Calu3 (cell line): ENCODE data around the gene GLIS1. TPM values are rescaled to one million over a fixed set of nuclear protein-coding genes. Genes with fewer than 3 reads are reported as not detected.

Source experiments
- BruUV-seq: library from RNA; stranded (reverse); fragments of 400-500 nt; replicated peaks from 2 replicates; lab custom pipeline; 2021; lab: Mats Ljungman, UMichigan
- CTCF ChIA-PET: fragments of 300-600 bp; sonication (Branson Sonifier 250); formaldehyde crosslinking; loops from one replicate; lab custom pipeline; 2022; ENCODE audit warnings: antibody characterized with exemption; lab: Charles Lee
- DNase-seq: peaks from one replicate; pipeline ENCODE4 v3.0.0; 2022
- H3K27ac Mint-ChIP-seq: one replicate; pipeline ENCODE4 v1.8.0; 2022; ENCODE audit warnings: mixed read lengths; ENCODE audit not compliant: unreplicated experiment
- H3K27me3 Mint-ChIP-seq: one replicate; pipeline ENCODE4 v1.8.0; 2022; ENCODE audit warnings: mixed read lengths; ENCODE audit not compliant: unreplicated experiment
- H3K36me3 Mint-ChIP-seq: one replicate; pipeline ENCODE4 v1.8.0; 2022; ENCODE audit warnings: mild to moderate bottlenecking, moderate library complexity, mixed read lengths; ENCODE audit not compliant: insufficient read depth, unreplicated experiment
- H3K4me1 Mint-ChIP-seq: one replicate; pipeline ENCODE4 v1.8.0; 2022; ENCODE audit warnings: mild to moderate bottlenecking, low read depth, mixed read lengths; ENCODE audit not compliant: unreplicated experiment
- H3K4me3 Mint-ChIP-seq: one replicate; pipeline ENCODE4 v1.8.0; 2022; ENCODE audit warnings: mild to moderate bottlenecking, low read depth, moderate library complexity, mixed read lengths; ENCODE audit not compliant: unreplicated experiment
- H3K9me3 Mint-ChIP-seq: one replicate; pipeline ENCODE4 v1.8.0; 2022; ENCODE audit warnings: low read depth, mixed read lengths; ENCODE audit not compliant: unreplicated experiment
- intact Hi-C: fragments of 100-400 bp; cut with micrococcal nuclease; formaldehyde crosslinking; loops from one replicate; pipeline ENCODE4 v1.10.0; 2022; ENCODE audit not compliant: unreplicated experiment
- total RNA-seq: library from RNA; stranded (reverse); gene quantifications from 2 replicates; pipeline ENCODE4 v1.2.3, GENCODE V29; 2022
- TF ChIP-seq, protein P1 (sequence below): fragments of 200-600 bp; IDR thresholded peaks from one replicate; pipeline ENCODE4 v1.8.0; 2022; ENCODE audit warnings: antibody characterized with exemption; ENCODE audit not compliant: unreplicated experiment

Gene GLIS1
- total RNA-seq, 1 experiment from 2014 or later: not detected

DNA sequence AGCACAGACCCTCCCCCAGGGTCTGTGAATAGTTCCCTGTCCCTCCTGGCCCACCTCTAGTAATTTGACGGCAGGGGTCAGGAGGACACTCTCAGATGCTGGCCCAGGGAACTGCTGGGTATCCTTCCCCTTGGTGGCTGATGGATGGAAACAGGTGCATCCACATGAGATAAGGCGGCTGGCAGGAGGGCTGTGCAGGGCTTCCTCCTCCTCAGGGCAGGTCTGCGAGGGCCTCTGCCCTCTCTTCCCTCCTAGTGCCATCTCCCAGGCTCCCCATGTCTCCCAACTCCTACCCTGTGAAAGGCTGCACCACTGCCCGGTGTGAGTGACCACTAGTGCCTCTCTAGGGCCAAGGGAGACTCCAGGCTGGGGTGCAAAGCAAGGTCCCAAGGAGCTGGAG lies 123.9 kb downstream of the GLIS1 start:
- DNase-seq: no peak
- no peaks in the 10 kb centered on the region for H3K36me3 Mint-ChIP-seq
- TF ChIP-seq, protein P1, sequence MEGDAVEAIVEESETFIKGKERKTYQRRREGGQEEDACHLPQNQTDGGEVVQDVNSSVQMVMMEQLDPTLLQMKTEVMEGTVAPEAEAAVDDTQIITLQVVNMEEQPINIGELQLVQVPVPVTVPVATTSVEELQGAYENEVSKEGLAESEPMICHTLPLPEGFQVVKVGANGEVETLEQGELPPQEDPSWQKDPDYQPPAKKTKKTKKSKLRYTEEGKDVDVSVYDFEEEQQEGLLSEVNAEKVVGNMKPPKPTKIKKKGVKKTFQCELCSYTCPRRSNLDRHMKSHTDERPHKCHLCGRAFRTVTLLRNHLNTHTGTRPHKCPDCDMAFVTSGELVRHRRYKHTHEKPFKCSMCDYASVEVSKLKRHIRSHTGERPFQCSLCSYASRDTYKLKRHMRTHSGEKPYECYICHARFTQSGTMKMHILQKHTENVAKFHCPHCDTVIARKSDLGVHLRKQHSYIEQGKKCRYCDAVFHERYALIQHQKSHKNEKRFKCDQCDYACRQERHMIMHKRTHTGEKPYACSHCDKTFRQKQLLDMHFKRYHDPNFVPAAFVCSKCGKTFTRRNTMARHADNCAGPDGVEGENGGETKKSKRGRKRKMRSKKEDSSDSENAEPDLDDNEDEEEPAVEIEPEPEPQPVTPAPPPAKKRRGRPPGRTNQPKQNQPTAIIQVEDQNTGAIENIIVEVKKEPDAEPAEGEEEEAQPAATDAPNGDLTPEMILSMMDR: no peak
- no peaks in the 10 kb centered on the region for H3K4me1 Mint-ChIP-seq
- H3K4me3 Mint-ChIP-seq: no peak overlapping the region
- no TSS peak for BruUV-seq
- H3K27me3 Mint-ChIP-seq: peaks cover 59% of the 10 kb centered on the region
- H3K9me3 Mint-ChIP-seq: peaks cover 4% of the 10 kb centered on the region
- no peak overlapping the region for H3K27ac Mint-ChIP-seq
- CTCF ChIA-PET: no interaction called here
- intact Hi-C loops: no loop called here

DNA sequence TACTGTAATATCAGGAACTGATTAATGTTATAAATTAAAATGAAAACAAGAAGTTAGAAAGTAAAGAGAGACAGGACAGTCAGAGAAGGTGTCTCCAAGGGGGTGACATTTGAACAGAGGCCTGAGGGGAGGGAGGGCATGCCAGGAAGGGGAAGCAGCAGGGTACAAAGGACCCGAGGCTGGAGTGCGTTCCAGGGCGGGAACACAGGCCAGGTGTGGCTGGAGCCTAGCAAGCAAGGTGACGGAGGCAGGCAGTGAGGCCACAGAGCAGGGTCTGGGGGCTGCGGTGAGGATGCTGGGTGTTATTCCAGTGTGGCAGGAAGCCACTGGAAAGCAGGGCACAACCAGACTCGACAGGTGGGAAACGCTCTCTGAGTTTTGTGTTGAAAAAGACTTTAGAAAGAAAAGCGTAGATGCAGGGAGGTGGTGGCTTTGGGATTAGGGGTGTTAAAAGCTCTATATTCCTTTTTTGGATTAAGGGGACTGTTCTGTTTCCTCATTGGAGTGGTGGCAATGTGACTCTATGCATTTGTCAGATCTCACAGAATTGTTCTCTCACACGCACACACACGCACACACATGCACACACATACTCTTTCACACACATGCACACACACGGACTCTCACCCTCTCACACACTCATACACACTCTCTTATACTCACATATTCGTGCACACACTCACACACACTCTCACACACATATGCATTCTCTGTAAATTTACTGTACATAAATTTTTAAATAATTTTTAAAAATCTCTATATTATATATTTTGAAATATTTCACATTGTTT lies 124.5 kb downstream of the GLIS1 start:
- TF ChIP-seq, protein P1: no peak
- no TSS peak for BruUV-seq
- CTCF ChIA-PET: no interaction called here
- Mint-ChIP-seq H3K4me3 (no peak overlapping the region), H3K4me1 (no peaks in the 10 kb centered on the region), H3K9me3 (peaks cover 4% of the 10 kb centered on the region), H3K27ac (no peak overlapping the region), H3K27me3 (peaks cover 59% of the 10 kb centered on the region), H3K36me3 (no peaks in the 10 kb centered on the region)
- no peak for DNase-seq
- intact Hi-C loops: no loop called here

DNA sequence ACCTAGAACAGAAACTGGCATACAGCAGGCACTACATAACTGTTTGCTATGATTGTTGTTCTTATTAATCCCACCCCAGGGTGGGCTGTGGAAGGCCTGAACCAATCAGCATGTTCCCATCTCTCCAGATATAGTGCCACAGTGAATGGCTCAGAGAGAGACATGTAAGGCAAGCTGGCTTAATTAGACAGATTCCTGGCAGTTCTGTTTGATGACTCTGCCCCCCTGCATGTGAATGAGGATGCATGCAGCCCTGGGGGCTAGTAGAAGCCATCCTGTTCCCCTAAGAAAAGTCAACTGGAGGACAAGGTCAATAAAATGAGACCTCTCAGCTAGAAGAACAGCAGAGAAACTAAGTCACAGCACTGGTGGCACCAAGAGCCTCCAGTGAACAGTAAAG lies 130.3 kb downstream of the GLIS1 start:
- Mint-ChIP-seq H3K9me3 (peaks cover 4% of the 10 kb centered on the region), H3K4me3 (no peak overlapping the region), H3K27me3 (peaks cover 49% of the 10 kb centered on the region), H3K27ac (no peak overlapping the region), H3K36me3 (no peaks in the 10 kb centered on the region), H3K4me1 (no peaks in the 10 kb centered on the region)
- DNase-seq: no peak
- TF ChIP-seq, protein P1: no peak
- CTCF ChIA-PET: no interaction called here
- BruUV-seq: no TSS peak
- intact Hi-C loops: no loop called here

- no peak overlapping the region for H3K4me3 Mint-ChIP-seq
- H3K9me3 Mint-ChIP-seq: peaks cover 4% of the 10 kb centered on the region
- no peak overlapping the region for H3K27ac Mint-ChIP-seq
- intact Hi-C loops: no loop called here
- no peaks in the 10 kb centered on the region for H3K4me1 Mint-ChIP-seq
- no peak for DNase-seq
- H3K36me3 Mint-ChIP-seq: no peaks in the 10 kb centered on the region
- CTCF ChIA-PET: no interaction called here
- TF ChIP-seq, protein P1: no peak
- no TSS peak for BruUV-seq
- peaks cover 47% of the 10 kb centered on the region for H3K27me3 Mint-ChIP-seq
These were observed 130.9 kb downstream of the GLIS1 start for GRCh38 chr1:53608071-53608470.
